HG03457 (cell line): ENCODE measurements around the gene FIGLA.

Experiments
- ATAC-seq: cut with Tn5 transposase; IDR thresholded peaks from one replicate; pipeline ENCODE4 v1.9.1; 2021; ENCODE audit warnings: moderate number of reproducible peaks; ENCODE audit not compliant: unreplicated experiment

FIGLA gene

GRCh38 chr2:70776266-70776665, 14.2 kb downstream of the FIGLA start:
- no peak for ATAC-seq

- ATAC-seq, result no peak
Observed at GRCh38 chr2:70775141-70775540, 15.3 kb downstream of the FIGLA start.

- no peak for ATAC-seq
Observed at GRCh38 chr2:70772486-70773155, 17.8 kb downstream of the FIGLA start.

GRCh38 chr2:70771446-70771845, 19.0 kb downstream of the FIGLA start:
- ATAC-seq, result peak; percentile 56

GRCh38 chr2:70769450-70769849, 21.0 kb downstream of the FIGLA start:
- ATAC-seq, result no peak

GRCh38 chr2:70768590-70769085, 21.8 kb downstream of the FIGLA start:
- ATAC-seq, result no peak

- ATAC-seq, result no peak
Observed at GRCh38 chr2:70767699-70768589, 22.5 kb downstream of the FIGLA start, which contains the start of gene ADD2. ADD2 (minus strand) TSS chr2:70768200; CDS start chr2:70706408, 61,792 bp downstream.

GRCh38 chr2:70767079-70767698, 23.3 kb downstream of the FIGLA start:
- ATAC-seq, result no peak

- ATAC-seq, result no peak
Observed at GRCh38 chr2:70766357-70767078, 23.9 kb downstream of the FIGLA start.

GRCh38 chr2:70765507-70765906, 24.9 kb downstream of the FIGLA start:
- ATAC-seq, result no peak

- ATAC-seq, result no peak
Observed at GRCh38 chr2:70759446-70759845, 31.0 kb downstream of the FIGLA start.

GRCh38 chr2:70757966-70758365, 32.5 kb downstream of the FIGLA start:
- no peak for ATAC-seq

GRCh38 chr2:70757360-70757759, 33.1 kb downstream of the FIGLA start:
- no peak for ATAC-seq

GRCh38 chr2:70756128-70756527, 34.3 kb downstream of the FIGLA start:
- no peak for ATAC-seq

GRCh38 chr2:70753902-70754301, 36.5 kb downstream of the FIGLA start:
- no peak for ATAC-seq

- no peak for ATAC-seq
Observed at GRCh38 chr2:70753031-70753430, 37.4 kb downstream of the FIGLA start.

GRCh38 chr2:70752396-70752795, 38.0 kb downstream of the FIGLA start:
- no peak for ATAC-seq

- no peak for ATAC-seq
Observed at GRCh38 chr2:70751881-70752280, 38.6 kb downstream of the FIGLA start.

- ATAC-seq, result no peak
Observed at GRCh38 chr2:70750320-70750719, 40.1 kb downstream of the FIGLA start.

GRCh38 chr2:70748002-70748784, 42.2 kb downstream of the FIGLA start:
- no peak for ATAC-seq
